ENCODE data around the gene C3orf33.

The C3orf33 gene

DNA sequence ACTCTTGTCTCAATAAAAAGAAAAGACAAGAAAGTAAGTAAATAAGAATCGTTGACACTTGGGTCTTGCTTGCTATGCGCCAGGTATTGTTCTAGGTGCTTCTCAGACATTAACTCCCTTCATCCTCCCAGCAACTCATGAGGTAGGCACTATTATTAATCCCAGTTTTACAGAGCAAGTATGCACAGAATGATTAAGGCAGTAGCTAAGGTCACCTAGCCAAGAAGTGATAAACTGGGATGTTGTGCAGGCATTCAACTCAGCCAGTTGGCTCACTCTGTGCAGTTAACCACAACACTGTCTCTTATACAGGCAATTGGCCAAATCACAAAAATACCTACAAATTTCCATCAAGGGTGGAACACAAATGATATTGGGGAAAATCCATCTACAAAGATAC, 1.7 kb upstream of the C3orf33 start:
- Mint-ChIP-seq H3K27me3 (peaks cover 9% of the 10 kb centered on the region), H3K36me3 (ENCODE audit: low read depth) (peaks cover 4% of the 10 kb centered on the region), H3K4me3 (no peak overlapping the region), H3K27ac (no peak overlapping the region), H3K9me3 (no peaks in the 10 kb centered on the region), H3K4me1 (peaks cover 11% of the 10 kb centered on the region)
- ATAC-seq (no peak), DNase-seq (no peak)

DNA sequence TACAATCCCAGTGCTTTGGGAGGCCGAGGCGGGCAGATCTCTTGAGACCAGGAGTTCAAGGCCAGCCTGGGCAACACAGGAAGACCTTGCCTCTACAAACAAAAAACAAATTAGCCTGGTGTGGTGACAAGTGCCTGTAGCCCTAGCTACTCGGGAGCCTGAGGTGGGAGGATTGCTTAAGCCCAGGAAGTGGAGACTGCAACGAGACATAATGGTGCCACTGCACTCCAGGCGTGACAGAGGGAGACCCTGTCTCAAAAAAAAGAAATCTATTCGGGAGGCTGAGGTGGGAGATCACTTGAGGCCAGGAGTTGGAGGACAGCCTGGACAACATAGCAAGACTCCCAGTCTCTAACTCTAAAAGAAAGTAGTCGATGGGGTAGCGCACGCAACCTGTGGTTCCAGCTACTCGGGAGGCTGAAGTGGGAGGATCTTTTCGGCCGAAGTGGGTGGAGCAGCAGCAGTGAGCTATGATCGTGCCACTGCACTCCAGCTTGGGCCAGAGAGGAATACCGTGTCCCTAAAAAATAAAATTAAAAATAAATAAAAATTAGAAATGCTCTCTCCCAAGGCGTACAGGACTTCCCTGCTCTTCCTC, 775 bp downstream of the C3orf33 start:
- peak; percentile 20 for ATAC-seq
- no peaks in the 10 kb centered on the region for H3K9me3 Mint-ChIP-seq
- H3K27me3 Mint-ChIP-seq, result peaks cover 6% of the 10 kb centered on the region
- peak overlapping the region; percentile 81 for H3K27ac Mint-ChIP-seq
- no peak for DNase-seq
- H3K36me3 Mint-ChIP-seq (ENCODE audit: low read depth), result peaks cover 11% of the 10 kb centered on the region
- peaks cover 11% of the 10 kb centered on the region for H3K4me1 Mint-ChIP-seq
- H3K4me3 Mint-ChIP-seq, result peak overlapping the region; percentile 85

GRCh38 chr3:155804323-155804722, 1.8 kb downstream of the C3orf33 start:
- peaks cover 11% of the 10 kb centered on the region for H3K4me1 Mint-ChIP-seq
- no peak for ATAC-seq
- peak overlapping the region; percentile 85 for H3K4me3 Mint-ChIP-seq
- no peak overlapping the region for H3K27ac Mint-ChIP-seq
- peaks cover 17% of the 10 kb centered on the region for H3K36me3 Mint-ChIP-seq (ENCODE audit: low read depth)
- no peak for DNase-seq
- peaks cover 3% of the 10 kb centered on the region for H3K27me3 Mint-ChIP-seq
- no peaks in the 10 kb centered on the region for H3K9me3 Mint-ChIP-seq

GRCh38 chr3:155792532-155792931, 13.5 kb downstream of the C3orf33 start:
- Mint-ChIP-seq H3K27me3 (no peaks in the 10 kb centered on the region), H3K4me1 (no peaks in the 10 kb centered on the region), H3K36me3 (ENCODE audit: low read depth) (peaks cover 35% of the 10 kb centered on the region), H3K4me3 (no peak overlapping the region), H3K27ac (no peak overlapping the region), H3K9me3 (peaks cover 7% of the 10 kb centered on the region)
- ATAC-seq (no peak), DNase-seq (no peak)

DNA sequence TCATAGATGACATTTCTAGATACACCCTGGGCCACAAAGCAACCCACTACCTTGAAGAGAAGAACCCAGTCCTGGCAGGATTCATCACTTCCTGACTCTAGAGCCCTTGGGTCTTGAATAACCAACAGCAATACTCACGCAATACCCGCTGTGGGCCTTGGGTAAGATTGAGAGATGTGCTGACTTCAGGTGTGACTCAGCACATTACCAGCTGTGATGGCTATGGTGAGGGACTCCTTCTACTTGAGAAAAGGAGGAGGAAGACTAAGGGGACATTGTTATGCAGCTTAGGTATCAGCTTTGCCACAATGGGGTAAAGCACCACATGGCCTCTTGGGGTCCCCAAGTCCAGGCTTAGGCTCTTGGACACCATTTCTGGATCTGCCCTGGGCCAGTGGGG, 14.9 kb downstream of the C3orf33 start:
- ATAC-seq (no peak), DNase-seq (no peak)
- no peak overlapping the region for H3K27ac Mint-ChIP-seq

GRCh38 chr3:155790272-155790925, 15.7 kb downstream of the C3orf33 start:
- Mint-ChIP-seq H3K36me3 (ENCODE audit: low read depth) (peaks cover 23% of the 10 kb centered on the region), H3K9me3 (peaks cover 7% of the 10 kb centered on the region), H3K4me3 (no peak overlapping the region), H3K4me1 (peaks cover 5% of the 10 kb centered on the region), H3K27ac (no peak overlapping the region), H3K27me3 (no peaks in the 10 kb centered on the region)
- ATAC-seq (no peak), DNase-seq (no peak)

More for the DNA sequence above, 14.9 kb downstream of the C3orf33 start:
- Mint-ChIP-seq H3K9me3 (peaks cover 7% of the 10 kb centered on the region), H3K36me3 (ENCODE audit: low read depth) (peaks cover 24% of the 10 kb centered on the region), H3K27me3 (no peaks in the 10 kb centered on the region), H3K4me1 (no peaks in the 10 kb centered on the region), H3K4me3 (no peak overlapping the region)

DNA sequence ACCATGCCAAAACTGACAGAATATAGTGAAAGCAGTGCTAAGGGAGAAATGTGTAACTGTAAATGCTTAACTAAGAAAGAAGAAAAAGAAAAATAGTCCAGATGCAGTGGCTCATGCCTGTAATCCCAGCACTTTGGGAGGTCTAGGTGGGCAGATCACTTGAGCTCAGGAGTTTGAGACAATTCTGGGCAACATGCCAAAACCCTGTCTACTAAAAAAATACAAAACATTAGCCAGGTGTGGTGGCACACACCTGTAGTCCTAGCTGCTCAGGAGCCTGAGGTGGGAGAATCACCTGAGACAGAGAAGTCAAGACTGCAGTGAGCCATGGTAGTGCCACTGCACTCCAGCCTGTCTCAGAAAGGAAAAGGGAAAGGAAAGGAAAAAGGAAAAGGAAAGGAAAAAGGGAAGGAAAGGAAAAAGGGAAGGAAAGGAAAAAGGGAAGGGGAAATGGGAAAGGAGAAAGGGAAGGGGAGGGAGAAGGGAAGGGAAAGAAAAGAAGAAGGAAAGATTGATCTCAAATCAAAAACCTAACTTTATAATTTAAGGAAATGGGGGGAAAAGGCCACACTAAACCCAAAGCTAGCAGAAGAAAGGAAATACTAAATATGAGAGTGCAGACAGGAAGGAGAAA, 20.3 kb downstream of the C3orf33 start:
- ATAC-seq (no peak), DNase-seq (no peak)
- Mint-ChIP-seq H3K36me3 (ENCODE audit: low read depth) (peaks cover 20% of the 10 kb centered on the region), H3K9me3 (peaks cover 11% of the 10 kb centered on the region), H3K27ac (no peak overlapping the region), H3K4me3 (no peak overlapping the region), H3K27me3 (no peaks in the 10 kb centered on the region), H3K4me1 (peaks cover 6% of the 10 kb centered on the region)

DNA sequence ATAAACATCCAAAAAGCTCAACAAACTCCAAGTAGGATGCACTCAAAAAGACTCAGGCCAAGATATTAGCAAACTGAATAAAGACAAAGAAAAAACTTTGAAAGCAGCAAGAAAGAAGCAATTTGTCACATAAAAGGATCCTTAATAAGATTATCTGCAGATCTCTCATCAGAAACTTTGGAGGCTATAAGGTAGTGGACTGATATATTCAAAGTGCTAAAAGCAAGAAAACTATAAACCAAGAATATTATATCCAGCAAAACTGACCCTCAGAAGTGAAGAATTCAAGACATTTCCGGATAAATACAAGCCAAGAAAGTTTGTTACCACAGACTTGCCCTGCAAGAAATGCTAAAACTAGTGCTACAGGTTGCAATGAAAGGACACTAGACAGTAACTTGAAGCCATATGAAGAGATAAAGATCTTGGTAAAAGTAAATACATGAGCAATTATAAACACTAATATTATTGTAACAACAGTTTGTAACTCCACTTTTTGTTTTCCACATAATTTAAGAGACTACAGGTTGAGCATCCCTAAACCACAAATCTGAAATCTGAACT, 23.6 kb downstream of the C3orf33 start:
- H3K4me1 Mint-ChIP-seq, result peaks cover 6% of the 10 kb centered on the region
- H3K27ac Mint-ChIP-seq, result no peak overlapping the region
- peaks cover 11% of the 10 kb centered on the region for H3K9me3 Mint-ChIP-seq
- ATAC-seq, result no peak
- H3K4me3 Mint-ChIP-seq, result no peak overlapping the region
- H3K36me3 Mint-ChIP-seq (ENCODE audit: low read depth), result peaks cover 22% of the 10 kb centered on the region
- no peaks in the 10 kb centered on the region for H3K27me3 Mint-ChIP-seq
- no peak for DNase-seq

GRCh38 chr3:155780291-155780690, 25.8 kb downstream of the C3orf33 start:
- H3K36me3 Mint-ChIP-seq (ENCODE audit: low read depth), result peaks cover 22% of the 10 kb centered on the region
- H3K4me1 Mint-ChIP-seq, result no peaks in the 10 kb centered on the region
- no peaks in the 10 kb centered on the region for H3K27me3 Mint-ChIP-seq
- H3K9me3 Mint-ChIP-seq, result peaks cover 11% of the 10 kb centered on the region
- DNase-seq (no peak), ATAC-seq (no peak)
- H3K27ac Mint-ChIP-seq, result no peak overlapping the region
- H3K4me3 Mint-ChIP-seq, result no peak overlapping the region

DNA sequence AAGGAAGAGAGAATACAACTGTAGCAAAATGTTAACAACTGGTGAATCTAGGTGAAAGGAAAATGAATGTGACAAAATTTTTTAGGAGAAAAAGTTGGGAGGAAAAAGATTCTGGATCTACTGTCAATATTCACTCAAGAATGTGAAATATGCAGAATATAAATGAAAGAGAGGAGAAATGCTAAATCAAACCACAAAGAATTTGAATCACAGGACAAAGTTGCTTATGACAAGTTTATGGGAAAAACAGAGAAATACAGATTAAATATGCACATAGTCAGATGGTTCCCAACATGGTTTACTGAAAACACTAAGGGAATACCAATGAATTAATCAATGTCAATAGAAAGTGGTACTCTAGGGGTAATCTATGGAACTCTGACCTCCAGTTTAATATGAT, 27.6 kb downstream of the C3orf33 start:
- Mint-ChIP-seq H3K4me3 (no peak overlapping the region), H3K4me1 (no peaks in the 10 kb centered on the region), H3K9me3 (peaks cover 11% of the 10 kb centered on the region), H3K27ac (no peak overlapping the region), H3K36me3 (ENCODE audit: low read depth) (peaks cover 22% of the 10 kb centered on the region), H3K27me3 (no peaks in the 10 kb centered on the region)
- ATAC-seq (no peak), DNase-seq (no peak)

DNA sequence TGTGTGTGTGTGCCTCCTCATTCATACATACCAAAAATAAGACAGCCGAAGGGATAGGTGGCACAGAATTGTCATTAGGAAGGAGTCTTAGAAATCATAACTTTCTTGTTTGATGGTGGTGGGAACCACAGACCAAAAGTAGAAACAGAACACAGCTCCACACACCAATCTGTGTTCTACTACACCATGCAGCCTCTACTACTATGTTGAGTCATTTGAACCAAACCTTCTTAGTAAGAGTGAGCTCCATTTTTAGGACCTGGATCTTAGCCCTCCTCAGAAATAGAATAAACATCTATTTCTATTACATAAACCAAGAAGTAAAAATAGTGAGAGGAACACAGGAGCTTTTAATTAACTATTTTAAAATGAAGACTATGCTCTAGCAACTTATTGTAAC, 33.3 kb downstream of the C3orf33 start:
- H3K36me3 Mint-ChIP-seq (ENCODE audit: low read depth), result peaks cover 13% of the 10 kb centered on the region
- H3K27ac Mint-ChIP-seq, result no peak overlapping the region
- no peaks in the 10 kb centered on the region for H3K27me3 Mint-ChIP-seq
- no peak for DNase-seq
- H3K4me1 Mint-ChIP-seq, result no peaks in the 10 kb centered on the region
- H3K9me3 Mint-ChIP-seq, result no peaks in the 10 kb centered on the region
- H3K4me3 Mint-ChIP-seq, result no peak overlapping the region
- no peak for ATAC-seq

DNA sequence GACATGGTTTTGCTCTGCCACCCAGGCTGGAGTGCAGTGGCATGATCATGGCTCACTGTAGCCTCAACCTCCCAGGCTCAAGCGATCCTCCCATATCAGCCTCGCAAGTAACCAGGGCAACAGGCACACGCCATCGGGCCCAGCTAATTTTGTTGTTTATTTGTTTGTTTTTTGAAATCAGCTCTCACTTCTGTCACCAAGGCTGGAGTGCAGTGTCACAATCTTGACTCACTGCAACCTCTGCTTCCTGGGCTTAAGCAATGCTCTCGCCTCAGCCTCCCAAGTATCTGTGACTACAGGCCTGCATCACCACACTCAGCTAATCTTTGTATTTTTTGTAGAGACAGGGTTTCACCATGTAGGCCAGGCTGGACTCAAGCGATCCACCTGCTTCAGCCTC, 35.0 kb downstream of the C3orf33 start:
- Mint-ChIP-seq H3K36me3 (ENCODE audit: low read depth) (peaks cover 15% of the 10 kb centered on the region), H3K27ac (no peak overlapping the region), H3K9me3 (no peaks in the 10 kb centered on the region), H3K4me3 (no peak overlapping the region), H3K4me1 (no peaks in the 10 kb centered on the region), H3K27me3 (no peaks in the 10 kb centered on the region)
- no peak for ATAC-seq
- no peak for DNase-seq

- no peak overlapping the region for H3K4me3 Mint-ChIP-seq
- no peak for DNase-seq
- no peaks in the 10 kb centered on the region for H3K4me1 Mint-ChIP-seq
- no peak for ATAC-seq
- H3K27ac Mint-ChIP-seq, result no peak overlapping the region
- H3K36me3 Mint-ChIP-seq (ENCODE audit: low read depth), result peaks cover 15% of the 10 kb centered on the region
- no peaks in the 10 kb centered on the region for H3K27me3 Mint-ChIP-seq
- no peaks in the 10 kb centered on the region for H3K9me3 Mint-ChIP-seq
Measured at GRCh38 chr3:155766206-155766605, 39.9 kb downstream of the C3orf33 start.

DNA sequence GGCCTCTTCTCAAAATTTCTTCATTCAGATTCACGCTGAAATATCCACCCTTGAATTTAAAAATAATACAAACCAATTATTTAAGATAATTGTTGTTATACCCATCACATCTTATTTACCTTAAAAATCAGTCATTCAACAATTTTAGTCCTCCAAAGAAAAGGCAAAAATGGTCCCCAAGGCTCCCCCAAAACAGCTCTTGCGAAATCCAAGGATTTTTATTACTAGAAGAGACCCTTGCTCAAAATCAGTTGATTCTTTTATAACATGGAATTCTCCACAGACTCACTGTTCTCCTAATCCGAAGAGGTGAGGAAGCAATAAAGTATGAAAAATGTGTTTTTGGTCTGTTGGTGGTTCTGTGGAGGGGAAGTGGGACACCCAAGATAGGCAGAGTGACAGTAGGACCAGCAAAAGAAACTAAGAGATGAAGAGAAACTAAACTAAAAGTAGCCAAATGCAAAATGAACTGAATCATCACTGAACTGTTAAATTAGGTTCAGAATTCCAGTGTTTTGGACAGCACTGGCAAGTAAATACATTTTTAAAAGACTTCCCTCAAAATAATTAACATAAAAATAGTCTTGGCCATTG, 42.1 kb downstream of the C3orf33 start:
- H3K4me3 Mint-ChIP-seq, result no peak overlapping the region
- no peaks in the 10 kb centered on the region for H3K9me3 Mint-ChIP-seq
- H3K27me3 Mint-ChIP-seq, result no peaks in the 10 kb centered on the region
- no peak for ATAC-seq
- H3K36me3 Mint-ChIP-seq (ENCODE audit: low read depth), result peaks cover 8% of the 10 kb centered on the region
- no peak overlapping the region for H3K27ac Mint-ChIP-seq
- DNase-seq, result no peak
- H3K4me1 Mint-ChIP-seq, result no peaks in the 10 kb centered on the region

DNA sequence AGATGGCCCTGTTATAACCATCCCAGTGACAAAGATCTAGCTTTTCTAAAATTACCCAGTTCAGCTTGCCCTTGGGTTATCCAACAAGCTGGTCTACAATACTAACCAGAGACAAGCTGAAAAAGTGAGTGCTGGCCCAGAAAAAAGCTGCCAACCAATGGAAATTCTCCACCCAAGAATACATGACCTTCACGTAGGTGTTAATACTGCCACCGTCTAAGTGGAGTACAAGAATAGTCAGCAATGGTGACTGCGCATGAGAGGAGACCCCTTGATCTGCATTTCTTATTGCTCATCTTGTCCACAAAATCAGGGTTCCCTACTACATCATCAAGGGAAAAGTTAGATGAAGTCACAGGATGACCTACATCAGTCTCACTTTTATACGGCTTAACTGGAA, 45.4 kb downstream of the C3orf33 start:
- Mint-ChIP-seq H3K27ac (no peak overlapping the region), H3K4me1 (no peaks in the 10 kb centered on the region), H3K27me3 (no peaks in the 10 kb centered on the region), H3K36me3 (ENCODE audit: low read depth) (peaks cover 5% of the 10 kb centered on the region), H3K9me3 (no peaks in the 10 kb centered on the region), H3K4me3 (no peak overlapping the region)
- DNase-seq (no peak), ATAC-seq (no peak)
